LNCaP clone FGC (cell line): Measurements from ENCODE around the gene NAXD.

ENCODE experiments used
- DNase-seq: peaks from one replicate; pipeline ENCODE4 v3.0.0-alpha.2; 2011; ENCODE audit warnings: low read depth
- H3K4me3 ChIP-seq: 2 replicates; pipeline ENCODE4 v1.5.1; 2011; ENCODE audit warnings: mild to moderate bottlenecking, low read depth, low read length, control low read depth
- CTCF ChIP-seq: IDR thresholded peaks from 2 replicates; pipeline ENCODE4 v1.5.1; 2012; ENCODE audit warnings: mild to moderate bottlenecking; ENCODE audit not compliant: control insufficient read depth, insufficient read depth; ENCODE audit errors: extremely low read depth

The NAXD gene

GRCh38 chr13:110635405-110636002 is 20.2 kb downstream of the NAXD start:
- DNase-seq = no peak
- no peak overlapping the region for H3K4me3 ChIP-seq
- no peak for TF ChIP-seq CTCF

- H3K4me3 ChIP-seq = no peak overlapping the region
- no peak for DNase-seq
- TF ChIP-seq CTCF = no peak
Measured at GRCh38 chr13:110636053-110636475, 20.7 kb downstream of the NAXD start.

- no peak for TF ChIP-seq CTCF
- no peak for DNase-seq
- no peak overlapping the region for H3K4me3 ChIP-seq
Measured at GRCh38 chr13:110636701-110637201, 21.4 kb downstream of the NAXD start.

GRCh38 chr13:110637275-110637674 is 21.9 kb downstream of the NAXD start:
- TF ChIP-seq CTCF = no peak
- H3K4me3 ChIP-seq = no peak overlapping the region
- DNase-seq = no peak

- no peak for DNase-seq
- TF ChIP-seq CTCF = no peak
- H3K4me3 ChIP-seq = no peak overlapping the region
Measured at GRCh38 chr13:110637747-110638146, 22.4 kb downstream of the NAXD start.

GRCh38 chr13:110638257-110638656 is 22.9 kb downstream of the NAXD start:
- no peak for DNase-seq
- TF ChIP-seq CTCF = no peak
- H3K4me3 ChIP-seq = no peak overlapping the region
